HG02870 (cell line): ENCODE results near the gene PDSS2.

Source experiments
- ATAC-seq: cut with Tn5 transposase; IDR thresholded peaks from one replicate; pipeline ENCODE4 v1.9.1; 2021; ENCODE audit warnings: mild to moderate bottlenecking, moderate library complexity; ENCODE audit not compliant: unreplicated experiment

Gene PDSS2

DNA sequence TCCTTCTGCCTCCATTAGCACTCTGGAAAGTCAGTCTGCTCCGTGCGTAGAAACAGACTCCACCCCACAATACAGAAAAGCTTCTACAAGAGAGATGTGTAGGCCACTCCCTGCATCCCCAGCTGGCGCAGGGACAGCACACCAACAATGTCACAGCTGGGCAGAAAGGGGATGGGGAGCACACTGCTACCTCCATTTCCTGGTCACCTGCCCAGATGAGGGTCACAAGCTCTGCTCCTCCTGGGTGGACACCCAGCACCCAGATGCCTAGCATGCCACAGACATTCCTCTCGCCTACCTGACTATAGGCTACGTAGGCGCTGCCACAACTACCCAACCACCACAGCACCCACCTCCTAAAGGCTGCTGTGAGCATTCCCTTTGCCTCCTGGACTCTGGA, 356.3 kb downstream of the PDSS2 start:
- no peak for ATAC-seq
